HG02938 (cell line): ENCODE data around the gene INSM2.

Source experiments
- ATAC-seq: cut with Tn5 transposase; IDR thresholded peaks from one replicate; pipeline ENCODE4 v1.9.1; 2021; ENCODE audit warnings: mild to moderate bottlenecking, moderate library complexity; ENCODE audit not compliant: unreplicated experiment

INSM2 gene

GRCh38 chr14:35543006-35543405 lies 9.0 kb downstream of the INSM2 start:
- no peak for ATAC-seq

- no peak for ATAC-seq
Measured at GRCh38 chr14:35549551-35549950, 15.6 kb downstream of the INSM2 start.

- no peak for ATAC-seq
Measured at GRCh38 chr14:35551081-35551480, 17.1 kb downstream of the INSM2 start.

GRCh38 chr14:35553808-35554207 lies 19.8 kb downstream of the INSM2 start:
- ATAC-seq, result no peak

- ATAC-seq, result no peak
Measured at GRCh38 chr14:35556548-35556947, 22.6 kb downstream of the INSM2 start.

GRCh38 chr14:35557221-35557747 lies 23.3 kb downstream of the INSM2 start:
- ATAC-seq, result no peak

GRCh38 chr14:35558680-35559079 lies 24.7 kb downstream of the INSM2 start:
- no peak for ATAC-seq

- ATAC-seq, result no peak
Measured at GRCh38 chr14:35565871-35566464, 32.0 kb downstream of the INSM2 start.

- ATAC-seq, result no peak
Measured at GRCh38 chr14:35571598-35571997, 37.6 kb downstream of the INSM2 start.

- ATAC-seq, result no peak
Measured at GRCh38 chr14:35573911-35574310, 39.9 kb downstream of the INSM2 start.

- no peak for ATAC-seq
Measured at GRCh38 chr14:35576260-35576659, 42.3 kb downstream of the INSM2 start.

GRCh38 chr14:35576856-35577255 lies 42.9 kb downstream of the INSM2 start:
- no peak for ATAC-seq

- ATAC-seq, result no peak
Measured at GRCh38 chr14:35578135-35578534, 44.2 kb downstream of the INSM2 start.

GRCh38 chr14:35578639-35579038 lies 44.7 kb downstream of the INSM2 start:
- ATAC-seq, result no peak
